Keratinocyte (primary cell): ENCODE measurements around the gene PDE9A. TPM values are rescaled to one million over a fixed set of nuclear protein-coding genes. Genes with fewer than 3 reads are reported as not detected.

Experiments used
- DNase-seq: peaks from one replicate; pipeline ENCODE4 v3.0.0-alpha.2; 2011; ENCODE audit warnings: low read depth, missing footprints, low spot score
- FAIRE-seq: peaks from 2 replicates; lab custom pipeline; 2011; peaks lifted over from hg19 to GRCh38; lab: Jason Lieb, UNC
- H2AFZ ChIP-seq: 2 replicates; pipeline ENCODE4 v1.6.0; 2012; ENCODE audit warnings: low read length, control low read depth, inconsistent platforms; ENCODE audit not compliant: control insufficient read depth
- H3K27ac ChIP-seq: 2 replicates; pipeline ENCODE4 v1.5.1; 2011; ENCODE audit warnings: low read length; ENCODE audit not compliant: control insufficient read depth, insufficient read depth
- H3K27me3 ChIP-seq: 3 replicates; pipeline ENCODE4 v1.6.0; 2011; ENCODE audit warnings: low read length; ENCODE audit not compliant: control insufficient read depth, insufficient read depth; ENCODE audit errors: extremely low read depth
- H3K36me3 ChIP-seq, 2 experiments: 2 replicates in 1 of 2; 3 replicates in 1 of 2; pipeline ENCODE4 v1.5.1; 2011; ENCODE audit warnings: low read length in 2 of 2, mild to moderate bottlenecking in 1 of 2; ENCODE audit not compliant: control insufficient read depth in 2 of 2, insufficient read depth in 2 of 2; ENCODE audit errors: extremely low read depth in 1 of 2
- H3K4me1 ChIP-seq: 3 replicates; pipeline ENCODE4 v1.5.1; 2011; ENCODE audit warnings: low read length; ENCODE audit not compliant: control insufficient read depth, insufficient read depth; ENCODE audit errors: extremely low read depth
- H3K4me2 ChIP-seq: 3 replicates; pipeline ENCODE4 v1.6.0; 2011; ENCODE audit warnings: low read depth, low read length; ENCODE audit not compliant: control insufficient read depth, insufficient read depth; ENCODE audit errors: extremely low read depth
- H3K4me3 ChIP-seq, 3 experiments: fragments of 200-600 bp in 1 of 3; sonication (generic) in 1 of 3; 2 replicates in 2 of 3; 3 replicates in 1 of 3; pipeline ENCODE4 v1.5.1; 2011 to 2016; ENCODE audit warnings: low read length in 3 of 3, mild to moderate bottlenecking in 3 of 3, control low read depth in 2 of 3, inconsistent platforms in 1 of 3, low read depth in 1 of 3, mixed read lengths in 1 of 3, mixed run types in 1 of 3, moderate library complexity in 1 of 3; ENCODE audit not compliant: control insufficient read depth in 2 of 3, insufficient read depth in 2 of 3; ENCODE audit errors: extremely low read depth in 1 of 3
- H3K79me2 ChIP-seq: 2 replicates; pipeline ENCODE4 v1.6.0; 2012; ENCODE audit warnings: low read length; ENCODE audit not compliant: control insufficient read depth, insufficient read depth
- H3K9ac ChIP-seq: 3 replicates; pipeline ENCODE4 v1.6.0; 2011; ENCODE audit warnings: low read length; ENCODE audit not compliant: control insufficient read depth, insufficient read depth; ENCODE audit errors: extremely low read depth
- H3K9me1 ChIP-seq: 3 replicates; pipeline ENCODE4 v1.6.0; 2011; ENCODE audit warnings: low read length; ENCODE audit not compliant: control insufficient read depth, insufficient read depth; ENCODE audit errors: extremely low read depth
- H3K9me3 ChIP-seq: 2 replicates; pipeline ENCODE4 v1.5.1; 2012; ENCODE audit warnings: low read depth, low read length; ENCODE audit not compliant: control insufficient read depth
- H4K20me1 ChIP-seq: 3 replicates; pipeline ENCODE4 v1.6.0; 2011; ENCODE audit warnings: low read length; ENCODE audit not compliant: control insufficient read depth, insufficient read depth; ENCODE audit errors: extremely low read depth
- EZH2 ChIP-seq: IDR thresholded peaks from one replicate; pipeline ENCODE4 v1.6.1; 2012; ENCODE audit warnings: inconsistent platforms, mild to moderate bottlenecking, low read length, moderate library complexity
- dilution Hi-C: fragments of 300-500 bp; cut with MboI; formaldehyde crosslinking; loops from one replicate; pipeline ENCODE4 v1.7.0; 2020; ENCODE audit warnings: low sequenced_read_pairs; ENCODE audit not compliant: extremely low pct_ligation_motif_present
- polyA plus RNA-seq, 5 experiments: library from polyadenylated mRNA; depleted of rRNA in 3 of 5; stranded (reverse) in 3 of 5; stranded (forward) in 1 of 5; unstranded in 1 of 5; fragments of >200 nt; gene quantifications; 1 replicate in 1 of 5; 2 replicates in 3 of 5; 3 replicates in 1 of 5; pipeline versions ENCODE4 v1.2.1 to v1.2.3, GENCODE V29; 2011 to 2012; ENCODE audit warnings: missing spikeins in 2 of 5, low read depth in 1 of 5, low replicate concordance in 1 of 5
- TF ChIP-seq, protein P1 (sequence below), 3 experiments: IDR thresholded peaks in 1 of 3; conservative IDR thresholded peaks in 1 of 3; optimal IDR thresholded peaks in 1 of 3; 2 replicates in 2 of 3; 3 replicates in 1 of 3; pipeline versions ENCODE3 to v1.5.1; 2011; ENCODE audit warnings: low read length in 3 of 3, mild to moderate bottlenecking in 3 of 3, moderate library complexity in 2 of 3, control low read depth in 1 of 3, inconsistent platforms in 1 of 3; ENCODE audit not compliant: insufficient read depth in 2 of 3; ENCODE audit errors: extremely low read depth in 1 of 3

PDE9A gene
- polyA plus RNA-seq, 1 donor (not counting 4 experiments of a cell fraction or from before 2014, with no cell fraction given) = 0.13 TPM

DNA sequence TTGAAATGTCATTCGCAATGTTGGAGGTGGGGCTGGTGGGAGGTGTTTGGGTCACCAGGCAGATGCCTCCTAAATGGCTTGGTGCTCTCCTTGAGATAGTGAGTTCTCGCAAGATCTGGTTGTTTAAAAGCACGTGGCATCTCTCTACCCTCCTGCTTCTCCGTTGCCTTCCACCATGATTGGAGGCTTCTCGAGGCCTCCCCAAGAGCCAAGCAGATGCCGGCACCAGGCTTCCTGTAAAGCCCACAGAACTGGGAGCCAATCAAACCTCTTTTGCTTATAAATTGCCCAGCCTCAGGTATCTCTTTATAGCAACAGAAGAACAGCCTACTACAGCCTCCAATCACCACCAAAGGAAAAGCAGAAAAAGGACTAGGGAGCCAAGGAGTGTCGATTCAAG, 80.5 kb downstream of the PDE9A start:
- H3K27ac ChIP-seq = no peak overlapping the region
- dilution Hi-C loops = no loop called here

DNA sequence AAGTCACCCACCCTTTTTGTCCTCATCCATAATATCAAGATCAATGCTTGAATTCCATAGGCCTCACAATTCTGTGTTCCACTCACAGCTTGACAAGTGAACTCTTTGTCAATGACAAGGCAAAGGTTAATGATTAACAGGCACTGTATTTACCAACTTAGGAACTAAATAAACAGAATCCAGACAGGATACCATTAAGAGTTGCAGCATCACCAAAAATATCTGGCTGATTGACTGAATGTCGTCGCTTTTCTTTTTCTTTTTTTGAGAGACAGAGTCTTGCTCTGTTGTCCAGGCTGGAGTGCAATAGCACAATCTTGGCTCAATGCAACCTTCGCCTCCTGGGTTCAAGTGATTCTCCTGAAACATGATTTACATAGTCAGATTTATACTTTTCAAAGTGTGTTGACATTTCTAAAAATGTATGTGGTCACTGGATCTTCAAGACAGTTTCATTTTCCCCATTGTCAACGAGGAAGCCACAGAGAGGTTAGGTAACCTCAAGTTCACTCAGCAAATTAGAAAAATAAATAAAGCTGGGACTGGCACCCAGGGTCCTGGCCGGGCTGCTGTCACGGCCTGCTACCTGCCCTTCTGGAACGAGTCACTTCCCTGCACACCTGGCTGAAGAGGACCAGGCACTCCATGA, 81.0 kb downstream of the PDE9A start:
- no peaks in the 10 kb centered on the region for H3K36me3 ChIP-seq
- H3K79me2 ChIP-seq = no peaks in the 10 kb centered on the region
- H3K9ac ChIP-seq = no peak overlapping the region
- H3K27me3 ChIP-seq = no peaks in the 10 kb centered on the region
- no peak overlapping the region for H2AFZ ChIP-seq
- dilution Hi-C loops = no loop called here
- no peak overlapping the region for H3K4me2 ChIP-seq
- TF ChIP-seq, protein P1, sequence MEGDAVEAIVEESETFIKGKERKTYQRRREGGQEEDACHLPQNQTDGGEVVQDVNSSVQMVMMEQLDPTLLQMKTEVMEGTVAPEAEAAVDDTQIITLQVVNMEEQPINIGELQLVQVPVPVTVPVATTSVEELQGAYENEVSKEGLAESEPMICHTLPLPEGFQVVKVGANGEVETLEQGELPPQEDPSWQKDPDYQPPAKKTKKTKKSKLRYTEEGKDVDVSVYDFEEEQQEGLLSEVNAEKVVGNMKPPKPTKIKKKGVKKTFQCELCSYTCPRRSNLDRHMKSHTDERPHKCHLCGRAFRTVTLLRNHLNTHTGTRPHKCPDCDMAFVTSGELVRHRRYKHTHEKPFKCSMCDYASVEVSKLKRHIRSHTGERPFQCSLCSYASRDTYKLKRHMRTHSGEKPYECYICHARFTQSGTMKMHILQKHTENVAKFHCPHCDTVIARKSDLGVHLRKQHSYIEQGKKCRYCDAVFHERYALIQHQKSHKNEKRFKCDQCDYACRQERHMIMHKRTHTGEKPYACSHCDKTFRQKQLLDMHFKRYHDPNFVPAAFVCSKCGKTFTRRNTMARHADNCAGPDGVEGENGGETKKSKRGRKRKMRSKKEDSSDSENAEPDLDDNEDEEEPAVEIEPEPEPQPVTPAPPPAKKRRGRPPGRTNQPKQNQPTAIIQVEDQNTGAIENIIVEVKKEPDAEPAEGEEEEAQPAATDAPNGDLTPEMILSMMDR (optimal IDR thresholded peaks at IDR 0.05 in 1 of 3, IDR thresholded peaks at IDR 0.05 in 1 of 3, conservative IDR thresholded peaks at IDR 0.05 in 1 of 3; ENCODE audit: extremely low read depth in 1 of 3, insufficient read depth in 2 of 3, low read length in 3 of 3) = no peak
- TF ChIP-seq EZH2 = no peak
- no peaks in the 10 kb centered on the region for H3K4me1 ChIP-seq
- H3K4me3 ChIP-seq = no peak overlapping the region
- no peak overlapping the region for H3K27ac ChIP-seq
- H3K9me3 ChIP-seq = no peaks in the 10 kb centered on the region
- no peaks in the 10 kb centered on the region for H4K20me1 ChIP-seq
- no peaks in the 10 kb centered on the region for H3K9me1 ChIP-seq
- DNase-seq (no peak), FAIRE-seq (no peak)

More for the DNA sequence above, 80.5 kb downstream of the PDE9A start:
- H3K9me1 ChIP-seq = no peaks in the 10 kb centered on the region
- no peaks in the 10 kb centered on the region for H4K20me1 ChIP-seq
- H3K4me1 ChIP-seq = no peaks in the 10 kb centered on the region
- no peak overlapping the region for H3K4me3 ChIP-seq
- no peak for TF ChIP-seq EZH2
- TF ChIP-seq, protein P1 (optimal IDR thresholded peaks at IDR 0.05 in 1 of 3, IDR thresholded peaks at IDR 0.05 in 1 of 3, conservative IDR thresholded peaks at IDR 0.05 in 1 of 3; ENCODE audit: extremely low read depth in 1 of 3, insufficient read depth in 2 of 3, low read length in 3 of 3) = no peak
- H2AFZ ChIP-seq = no peak overlapping the region
- no peak overlapping the region for H3K9ac ChIP-seq
- DNase-seq = no peak
- no peaks in the 10 kb centered on the region for H3K36me3 ChIP-seq
- no peaks in the 10 kb centered on the region for H3K27me3 ChIP-seq
- no peaks in the 10 kb centered on the region for H3K79me2 ChIP-seq
- FAIRE-seq = no peak
- H3K9me3 ChIP-seq = no peaks in the 10 kb centered on the region
- H3K4me2 ChIP-seq = no peak overlapping the region
